PC-3 (cell line): ENCODE measurements around the gene ZNF554. TPM values are rescaled to one million over a fixed set of nuclear protein-coding genes. Genes with fewer than 3 reads are reported as not detected.

ENCODE experiments used
- ATAC-seq: fragments of 200-7000 bp; cut with Tn5 transposase; 2 replicates; pipeline ENCODE4 v1.9.1; 2020; ENCODE audit warnings: mild to moderate bottlenecking, moderate library complexity
- BruUV-seq: library from RNA; stranded (reverse); fragments of 400-500 nt; replicated peaks from 2 replicates; lab custom pipeline; 2021; lab: Mats Ljungman, UMichigan
- CTCF ChIA-PET: fragments of 300-600 bp; sonication (Branson Sonifier 250); formaldehyde crosslinking; loops from one replicate; lab custom pipeline; 2022; ENCODE audit warnings: antibody characterized with exemption; lab: Charles Lee
- POLR2A ChIA-PET: fragments of 300-600 bp; sonication (Branson Sonifier 250); formaldehyde crosslinking; loops from one replicate; lab custom pipeline; 2022; ENCODE audit warnings: antibody characterized with exemption; ENCODE audit not compliant: unreplicated experiment; lab: Charles Lee
- DNase-seq: peaks from one replicate; pipeline ENCODE4 v3.0.0-alpha.2; 2015
- H2AFZ ChIP-seq: fragments of 300-600 bp; sonication (generic); 2 replicates; pipeline ENCODE4 v1.6.0; 2016; ENCODE audit warnings: antibody characterized with exemption, low read length
- H3F3A ChIP-seq: fragments of 300-600 bp; sonication (generic); one replicate; pipeline ENCODE4 v1.6.0; 2017; ENCODE audit warnings: antibody characterized with exemption, low read length, control low read depth, mild to moderate bottlenecking; ENCODE audit not compliant: unreplicated experiment
- H3K27ac ChIP-seq: fragments of 300-600 bp; sonication (generic); 2 replicates; pipeline ENCODE4 v1.5.1; 2016; ENCODE audit warnings: mild to moderate bottlenecking, low read length
- H3K27me3 ChIP-seq: fragments of 300-600 bp; sonication (generic); 2 replicates; pipeline ENCODE4 v1.6.1; 2016; ENCODE audit warnings: low read length, mixed read lengths
- H3K36me3 ChIP-seq: fragments of 300-600 bp; sonication (generic); 2 replicates; pipeline ENCODE4 v1.6.1; 2016; ENCODE audit warnings: low read depth, mixed run types, low read length, mixed read lengths
- H3K4me1 ChIP-seq: fragments of 300-600 bp; sonication (generic); 2 replicates; pipeline ENCODE4 v1.5.1; 2016; ENCODE audit warnings: low read length; ENCODE audit not compliant: insufficient read depth
- H3K4me2 ChIP-seq: fragments of 300-600 bp; sonication (generic); 2 replicates; pipeline ENCODE4 v1.6.0; 2016; ENCODE audit warnings: low read length
- H3K4me3 ChIP-seq: fragments of 300-600 bp; sonication (generic); 2 replicates; pipeline ENCODE4 v1.5.1; 2016; ENCODE audit warnings: mild to moderate bottlenecking, low read length, mixed read lengths
- H3K79me2 ChIP-seq: fragments of 300-600 bp; sonication (generic); 2 replicates; pipeline ENCODE4 v1.6.1; 2017; ENCODE audit warnings: low read length, mixed read lengths
- H3K9ac ChIP-seq: fragments of 300-600 bp; sonication (generic); 2 replicates; pipeline ENCODE4 v1.6.0; 2016; ENCODE audit warnings: mild to moderate bottlenecking, low read length
- H3K9me2 ChIP-seq: fragments of 300-600 bp; sonication (generic); replicated peaks from 2 replicates; pipeline ENCODE4 v1.6.1; 2016; ENCODE audit warnings: mixed run types, low read length, mixed read lengths
- H3K9me3 ChIP-seq: fragments of 300-600 bp; sonication (generic); 2 replicates; pipeline ENCODE4 v1.6.1; 2016; ENCODE audit warnings: low read length, mixed read lengths
- H4K20me1 ChIP-seq: fragments of 300-600 bp; sonication (generic); 2 replicates; pipeline ENCODE4 v1.6.1; 2016; ENCODE audit warnings: low read length, mixed read lengths
- CTCF ChIP-seq: fragments of 300-600 bp; sonication (generic); conservative IDR thresholded peaks from 2 replicates; pipeline ENCODE4 v1.5.1; 2017; ENCODE audit warnings: antibody characterized with exemption, low read depth, mild to moderate bottlenecking, low read length
- EZH2 ChIP-seq: fragments of 300-600 bp; sonication (generic); IDR thresholded peaks from one replicate; pipeline ENCODE4 v1.6.1; 2017; ENCODE audit warnings: antibody characterized with exemption, mild to moderate bottlenecking, low read length; ENCODE audit not compliant: unreplicated experiment
- EZH2phosphoT487 ChIP-seq: fragments of 300-600 bp; sonication (generic); IDR thresholded peaks from 2 replicates; pipeline ENCODE4 v1.6.1; 2018; ENCODE audit warnings: mild to moderate bottlenecking, antibody characterized with exemption, low read length, borderline replicate concordance
- intact Hi-C: fragments of 100-400 bp; cut with micrococcal nuclease; formaldehyde crosslinking; loops from 2 replicates; pipeline ENCODE4 v1.9.0; 2023
- total RNA-seq: library from RNA; depleted of rRNA; stranded (reverse); fragments of >200 nt; gene quantifications from 2 replicates; pipeline ENCODE4 v1.2.3, GENCODE V29; 2014

The ZNF554 gene
- total RNA-seq, 1 experiment from 2014 or later, result 2.3 TPM

DNA sequence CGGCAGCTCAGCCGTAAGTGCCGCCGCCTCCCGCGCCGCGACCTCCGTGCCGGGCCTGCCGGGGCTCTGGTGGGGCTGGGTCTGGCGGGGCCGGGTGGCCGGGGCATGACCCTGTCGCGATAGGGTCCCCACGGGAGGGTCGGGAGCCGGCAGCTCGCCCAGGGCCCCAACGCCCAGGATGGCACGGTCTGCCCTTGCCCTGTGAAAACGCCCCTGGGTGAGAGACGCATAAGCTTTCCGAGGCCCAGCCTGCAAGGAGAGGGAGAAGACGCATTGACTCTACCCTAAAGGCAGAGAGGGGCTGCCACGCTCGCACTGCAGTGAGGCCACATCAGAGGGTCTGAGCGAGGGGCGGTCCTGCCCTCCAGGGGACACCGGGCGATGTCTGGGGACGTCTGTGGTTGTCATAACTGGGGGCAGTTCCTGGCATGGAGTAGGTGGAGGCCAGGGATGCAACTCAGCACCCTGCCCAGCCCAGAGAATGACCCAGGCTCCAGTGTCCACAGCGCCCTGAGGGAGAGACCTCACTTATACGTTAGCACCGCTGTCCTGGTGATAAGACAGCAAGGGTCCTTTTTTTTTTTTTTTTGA is 539 bp downstream of the ZNF554 start:
- TSS peak; percentile 31 for BruUV-seq
- Histone ChIP-seq H4K20me1 (no peaks in the 10 kb centered on the region), H3K9me3 (no peaks in the 10 kb centered on the region), H3K27ac (no peak overlapping the region), H3K9me2 (no peaks in the 10 kb centered on the region), H3K9ac (peak overlapping the region; percentile 58), H2AFZ (peak overlapping the region; percentile 69), H3K36me3 (no peaks in the 10 kb centered on the region), H3F3A (no peaks in the 10 kb centered on the region), H3K4me3 (peak overlapping the region; percentile 77), H3K4me2 (peak overlapping the region; percentile 93), H3K79me2 (no peaks in the 10 kb centered on the region), H3K4me1 (no peaks in the 10 kb centered on the region), H3K27me3 (no peaks in the 10 kb centered on the region)
- ChIA-PET CTCF (no interaction called here), POLR2A (interaction anchor here (0.6 kb wide), 1 partner anchor 644 kb away, joined by 4 read pairs; no protein-coding TSS in a partner anchor)
- TF ChIP-seq EZH2, result no peak
- no peak for TF ChIP-seq EZH2phosphoT487
- no peak for TF ChIP-seq CTCF
- DNase-seq (no peak), ATAC-seq (peak; percentile 8)
- intact Hi-C loops, result no loop called here

DNA sequence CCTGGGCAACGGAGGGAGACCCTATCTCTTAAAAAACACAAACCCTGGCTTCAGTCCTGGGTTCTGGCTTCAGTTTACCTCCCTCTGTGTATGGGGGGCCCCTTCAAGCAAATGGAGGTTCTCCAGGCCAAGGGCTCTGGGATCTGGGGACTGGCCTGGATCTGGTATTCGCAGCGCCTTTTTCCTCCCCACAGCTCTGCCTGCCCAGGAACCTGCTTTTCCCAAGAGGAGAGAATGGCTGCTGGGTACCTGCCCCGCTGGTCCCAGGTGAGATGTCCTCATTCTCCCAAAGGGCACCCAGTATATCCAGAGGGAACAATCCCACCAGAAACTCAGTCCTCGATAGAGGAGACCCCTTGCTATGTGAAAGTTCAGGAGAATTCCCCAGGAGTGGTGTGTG is 3.2 kb downstream of the ZNF554 start:
- Histone ChIP-seq H3K36me3 (no peaks in the 10 kb centered on the region), H3K9me2 (no peaks in the 10 kb centered on the region), H3K79me2 (no peaks in the 10 kb centered on the region), H4K20me1 (no peaks in the 10 kb centered on the region), H2AFZ (no peak overlapping the region), H3K27ac (no peak overlapping the region), H3K27me3 (no peaks in the 10 kb centered on the region), H3K4me3 (no peak overlapping the region), H3K9me3 (no peaks in the 10 kb centered on the region), H3K4me1 (no peaks in the 10 kb centered on the region), H3K9ac (no peak overlapping the region), H3K4me2 (no peak overlapping the region), H3F3A (no peaks in the 10 kb centered on the region)
- ATAC-seq (no peak), DNase-seq (no peak)
- ChIA-PET POLR2A (no interaction called here), CTCF (no interaction called here)
- no TSS peak for BruUV-seq
- intact Hi-C loops, result no loop called here
- TF ChIP-seq CTCF (no peak), EZH2 (no peak), EZH2phosphoT487 (no peak)

DNA sequence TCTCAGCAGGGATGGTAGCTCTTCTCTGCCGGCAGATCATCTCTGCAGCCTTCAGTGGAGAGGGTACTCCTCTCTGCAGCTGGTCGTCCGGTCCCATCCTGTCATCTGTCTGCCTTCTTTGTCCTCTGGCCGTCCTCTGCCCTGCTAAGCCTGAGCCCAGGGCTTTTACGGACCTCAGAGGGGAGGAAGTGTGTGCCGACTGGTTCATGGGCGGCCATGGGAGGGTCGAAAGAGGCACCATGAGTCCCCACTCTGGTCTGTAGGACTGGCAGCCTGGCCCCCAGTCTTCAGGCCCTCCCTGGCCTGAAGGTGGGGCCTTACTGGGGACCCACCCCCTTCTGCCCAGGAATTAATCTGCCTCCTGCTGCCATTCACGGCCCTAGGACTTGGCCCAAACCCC is 4.0 kb downstream of the ZNF554 start:
- Histone ChIP-seq H3K9me3 (no peaks in the 10 kb centered on the region), H4K20me1 (no peaks in the 10 kb centered on the region), H3K27me3 (no peaks in the 10 kb centered on the region), H3K4me3 (no peak overlapping the region), H3K9ac (no peak overlapping the region), H3K4me2 (no peak overlapping the region), H3K79me2 (no peaks in the 10 kb centered on the region), H3K27ac (no peak overlapping the region), H3K9me2 (no peaks in the 10 kb centered on the region), H3K4me1 (no peaks in the 10 kb centered on the region), H3F3A (no peaks in the 10 kb centered on the region), H3K36me3 (no peaks in the 10 kb centered on the region), H2AFZ (no peak overlapping the region)
- DNase-seq, result no peak
- no peak for ATAC-seq
- ChIA-PET CTCF (no interaction called here), POLR2A (no interaction called here)
- no TSS peak for BruUV-seq
- TF ChIP-seq EZH2phosphoT487 (no peak), EZH2 (no peak), CTCF (no peak)
- intact Hi-C loops, result no loop called here
